HG02678 (cell line): Measurements from ENCODE around the gene KRT14.

ENCODE experiments used
- ATAC-seq: cut with Tn5 transposase; IDR thresholded peaks from one replicate; pipeline ENCODE4 v1.9.1; 2021; ENCODE audit warnings: mild to moderate bottlenecking, moderate library complexity; ENCODE audit not compliant: unreplicated experiment

Gene KRT14

DNA sequence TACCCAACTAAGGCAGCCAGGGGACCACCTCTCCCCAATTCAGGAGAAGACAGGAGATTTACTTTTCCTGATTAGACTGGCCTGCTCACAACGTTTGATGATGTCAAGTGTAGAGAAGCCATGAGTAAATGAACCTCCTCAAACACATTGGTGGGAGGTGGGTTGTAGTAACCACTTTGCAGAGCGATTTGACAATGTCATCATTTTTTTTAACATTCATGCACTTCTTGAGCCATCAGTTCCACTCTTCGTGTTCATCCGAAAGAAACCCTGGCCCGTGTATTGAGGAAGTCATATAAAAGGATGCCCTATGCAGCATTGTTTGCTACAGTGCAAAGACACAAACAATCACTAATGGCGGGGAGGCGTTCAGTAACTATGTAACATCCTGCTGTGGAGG lies 53.1 kb downstream of the KRT14 start:
- no peak for ATAC-seq

- ATAC-seq: no peak
Observed at GRCh38 chr17:41532947-41533570, 53.6 kb downstream of the KRT14 start.
